Measurements from ENCODE around the gene GCNT2.
"Not testable (repeated sequence)": the region's sequence is repeated elsewhere in the genome, so short reads cannot be mapped to it uniquely, and the experiment has no call there.

Gene GCNT2

DNA sequence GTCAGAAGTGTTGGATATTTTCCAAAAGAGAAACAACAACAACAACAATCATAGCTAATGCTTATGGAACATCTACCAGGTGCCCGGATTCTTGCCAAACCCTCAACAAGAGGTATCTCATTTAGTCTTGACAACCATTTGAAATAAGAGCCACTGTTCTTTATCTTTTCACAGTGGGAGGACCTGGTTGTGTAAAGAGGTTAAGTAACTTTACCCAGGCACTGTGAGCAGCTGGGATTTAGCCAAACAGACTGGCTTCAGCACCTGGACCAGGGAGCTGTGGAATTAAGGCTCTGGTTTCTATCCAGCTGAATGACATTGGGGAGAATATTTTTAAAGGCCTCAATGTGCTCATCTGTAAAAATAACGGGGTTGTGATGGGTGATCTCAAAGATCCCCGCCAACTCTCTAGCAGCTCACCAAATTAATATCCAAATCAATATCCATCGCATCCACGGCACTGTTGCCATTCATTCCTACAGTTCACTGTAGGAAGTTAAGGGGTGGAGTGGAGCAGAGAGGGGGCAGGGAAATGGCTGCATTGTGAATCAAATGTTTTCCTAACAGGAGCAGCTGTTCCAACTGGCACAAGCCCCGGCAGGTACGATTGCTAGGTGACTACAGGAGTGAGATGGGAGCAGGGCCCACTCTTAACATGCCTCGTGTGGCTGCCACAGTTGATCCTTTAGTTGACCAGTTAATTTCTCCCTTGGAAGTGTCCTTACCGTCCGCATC, 61.8 kb downstream of the GCNT2 start:
- peak; percentile 61 for DNase-seq

DNA sequence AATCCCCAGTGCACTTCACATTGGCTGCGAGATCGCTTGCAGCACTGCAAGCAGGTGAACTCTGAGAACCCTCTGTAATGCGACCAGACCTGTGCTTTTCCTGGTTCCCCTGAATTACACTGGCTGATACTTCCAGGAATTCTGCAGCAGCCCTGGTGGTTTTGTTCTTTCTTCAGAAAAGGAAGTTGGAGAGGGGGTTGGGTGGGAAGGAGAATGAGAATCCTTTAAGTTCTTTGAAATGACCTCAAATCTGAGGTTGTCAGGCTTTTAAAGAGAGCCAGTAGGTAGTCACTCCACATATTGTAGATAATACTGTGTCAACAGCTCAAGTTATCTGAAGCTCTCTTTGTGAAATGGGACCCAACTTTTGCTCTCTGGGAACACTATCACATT, 62.4 kb downstream of the GCNT2 start:
- no peak for DNase-seq

DNA sequence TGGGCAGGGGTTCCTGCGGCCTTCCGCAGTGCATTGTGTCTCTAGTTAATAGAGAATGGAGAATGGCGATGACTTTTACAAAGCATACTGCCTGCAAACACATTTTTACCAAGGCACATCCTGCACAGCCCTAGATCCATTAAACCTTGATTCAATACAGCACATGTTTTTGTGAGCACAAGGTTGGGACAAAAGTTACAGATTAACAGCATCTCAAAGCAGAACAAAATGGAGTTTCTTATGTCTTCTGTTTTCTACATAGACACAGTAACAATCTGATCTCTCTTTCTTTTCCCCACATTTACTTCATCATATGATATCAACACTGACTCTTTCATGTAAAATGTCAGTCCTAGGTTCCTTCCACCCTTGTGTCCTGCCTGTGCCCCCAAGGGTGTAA, 63.5 kb downstream of the GCNT2 start:
- DNase-seq, result no peak

DNA sequence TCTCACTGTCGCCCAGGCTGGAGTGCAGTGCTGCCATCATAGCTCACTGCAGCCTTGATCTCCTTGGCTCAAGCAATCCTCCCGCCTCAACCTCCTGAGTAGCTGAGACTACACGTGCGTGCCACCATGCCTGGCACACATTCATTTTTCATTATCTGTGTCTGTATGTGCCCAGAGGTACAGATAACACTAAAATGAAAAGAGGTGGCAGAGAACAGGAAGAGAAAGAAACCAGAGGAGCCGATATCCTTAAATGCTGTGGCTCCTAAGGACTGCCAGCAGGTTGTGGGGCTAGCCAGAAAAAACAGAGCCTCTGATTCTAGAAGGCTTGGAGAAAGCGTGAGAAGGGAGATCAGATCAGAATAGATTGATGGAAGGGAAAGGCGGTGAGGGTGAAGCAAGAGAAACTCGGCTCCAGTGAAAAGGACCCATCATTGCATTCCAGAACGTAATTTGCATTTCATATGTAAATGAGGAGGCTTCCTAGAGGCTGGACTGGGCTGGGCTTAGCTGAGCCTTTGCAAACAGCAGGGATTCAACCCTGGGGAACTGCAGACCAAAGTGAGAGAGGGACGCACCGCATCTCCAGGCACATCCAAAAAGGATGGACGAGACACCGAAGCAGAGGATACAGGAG, 64.2 kb downstream of the GCNT2 start:
- DNase-seq, result no peak

DNA sequence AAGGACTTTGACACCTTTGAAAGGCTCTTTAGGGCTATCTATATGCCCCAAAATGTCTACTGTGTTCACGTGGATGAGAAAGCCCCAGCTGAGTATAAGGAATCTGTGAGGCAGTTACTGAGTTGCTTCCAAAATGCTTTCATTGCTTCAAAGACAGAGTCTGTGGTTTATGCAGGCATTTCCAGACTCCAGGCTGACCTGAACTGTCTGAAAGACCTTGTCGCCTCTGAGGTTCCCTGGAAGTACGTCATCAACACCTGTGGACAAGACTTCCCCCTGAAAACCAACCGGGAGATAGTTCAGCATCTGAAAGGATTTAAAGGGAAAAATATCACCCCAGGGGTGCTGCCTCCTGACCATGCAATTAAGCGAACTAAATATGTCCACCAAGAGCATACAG, 65.2 kb downstream of the GCNT2 start:
- no peak for DNase-seq

DNA sequence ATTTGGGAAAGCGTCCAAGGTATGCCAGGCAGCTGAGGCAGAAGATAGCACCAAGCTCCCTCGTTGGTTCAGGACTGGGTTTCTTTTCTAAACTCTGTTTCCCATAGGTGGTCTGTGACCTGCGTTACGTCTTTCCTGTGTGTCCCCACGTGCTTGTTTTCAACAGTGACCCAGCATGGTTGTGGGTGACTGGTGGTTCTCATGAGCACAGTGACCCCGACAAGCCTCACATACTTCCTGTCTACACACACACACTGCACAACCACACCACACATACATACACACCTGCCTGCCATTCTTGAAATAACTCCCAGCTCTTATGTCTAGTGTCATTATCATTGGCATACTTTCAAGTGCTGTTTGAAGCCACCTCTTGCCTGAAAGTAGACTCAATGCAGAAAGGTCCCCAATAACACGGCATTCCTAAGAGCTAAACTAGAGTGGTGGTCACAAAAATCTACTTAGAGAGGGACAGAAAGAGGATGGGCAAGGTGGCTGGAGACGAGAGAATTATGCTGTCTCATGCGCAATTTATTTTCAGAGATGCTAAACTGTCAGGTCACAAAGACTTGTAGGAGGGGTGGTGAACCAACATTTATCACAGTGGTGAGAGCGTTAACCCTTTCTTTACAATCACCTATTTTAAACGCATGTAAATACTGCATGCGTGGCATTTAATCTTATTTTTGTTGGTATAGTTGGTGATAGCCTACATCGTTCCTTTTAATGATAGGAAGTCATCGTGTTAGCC, 66.7 kb downstream of the GCNT2 start:
- no peak for DNase-seq

DNA sequence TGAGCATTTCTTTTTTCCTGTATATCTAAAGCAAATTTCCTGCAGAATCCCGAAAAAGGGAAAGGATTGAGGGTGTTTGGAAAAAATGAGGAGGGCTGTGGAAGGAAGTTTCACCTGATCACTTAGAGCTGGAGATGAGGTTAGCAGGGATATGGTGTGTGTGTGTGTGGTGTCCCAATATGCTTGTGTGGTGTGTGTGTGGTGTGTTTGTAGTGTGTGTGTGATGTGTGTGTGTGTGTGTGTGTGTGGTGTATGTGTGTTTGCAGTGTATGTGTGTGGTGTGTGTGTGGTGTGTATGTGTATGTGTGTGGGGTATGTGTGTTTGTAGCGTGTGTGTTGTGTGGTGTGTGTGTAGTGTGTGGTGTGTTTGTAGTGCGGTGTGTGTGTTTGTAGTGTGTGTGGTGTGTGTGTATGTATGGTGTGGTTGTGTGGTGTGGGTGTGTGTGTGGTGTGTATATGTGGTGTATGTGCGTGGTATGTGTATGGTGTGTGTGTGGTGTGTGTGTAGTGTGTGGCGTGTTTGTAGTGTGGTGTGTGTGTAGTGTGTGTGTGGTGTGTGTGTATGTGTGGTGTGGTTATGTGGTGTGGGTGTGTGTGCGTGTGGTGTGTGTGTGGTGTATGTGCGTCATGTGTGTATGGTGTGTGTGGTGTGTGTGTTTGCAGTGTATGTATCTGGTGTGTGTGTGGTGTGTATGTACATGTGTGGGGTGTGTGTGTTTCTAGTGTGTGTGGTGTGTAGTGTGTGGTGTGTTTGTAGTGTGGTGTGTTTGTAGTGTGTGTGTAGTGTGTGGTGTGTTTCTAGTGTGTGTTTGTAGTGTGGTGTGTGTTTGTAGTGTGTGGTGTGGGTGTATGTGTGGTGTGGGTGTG, 67.6 kb downstream of the GCNT2 start:
- no peak for DNase-seq

DNA sequence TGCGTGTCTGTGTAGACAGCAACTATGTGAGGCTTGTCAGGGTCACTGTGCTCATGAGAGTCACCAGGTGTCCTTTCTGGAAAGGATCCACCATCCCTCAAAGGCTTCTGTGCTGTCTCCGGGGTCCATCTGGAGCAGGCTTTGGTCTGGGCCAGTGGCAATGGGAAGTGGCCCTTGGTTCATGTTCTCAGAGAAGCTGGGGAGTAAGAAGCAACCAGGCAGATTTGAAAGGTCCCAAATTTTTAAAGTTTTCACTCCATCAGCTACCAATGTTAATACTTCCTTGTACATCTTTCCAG, 68.2 kb downstream of the GCNT2 start:
- DNase-seq, result no peak

DNA sequence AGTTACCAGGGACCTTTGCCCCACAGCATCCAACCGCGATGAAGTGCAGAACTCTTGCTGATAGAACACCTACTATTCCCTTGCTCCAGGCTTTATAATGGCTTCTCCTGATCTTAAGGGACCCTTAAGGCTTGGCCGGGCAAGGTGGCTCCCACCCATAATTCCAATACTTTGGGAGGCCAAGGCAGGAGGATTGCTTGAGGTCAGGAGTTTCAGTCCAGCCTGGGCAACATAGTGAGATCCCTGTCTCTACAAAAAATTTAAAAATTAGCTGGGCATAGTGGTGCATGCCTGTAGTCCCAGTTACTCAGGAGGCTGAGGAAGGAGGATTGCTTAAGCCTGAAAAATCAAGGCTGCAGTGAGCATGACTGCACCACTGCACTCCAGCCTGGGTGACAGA, 68.8 kb downstream of the GCNT2 start:
- no peak for DNase-seq

DNA sequence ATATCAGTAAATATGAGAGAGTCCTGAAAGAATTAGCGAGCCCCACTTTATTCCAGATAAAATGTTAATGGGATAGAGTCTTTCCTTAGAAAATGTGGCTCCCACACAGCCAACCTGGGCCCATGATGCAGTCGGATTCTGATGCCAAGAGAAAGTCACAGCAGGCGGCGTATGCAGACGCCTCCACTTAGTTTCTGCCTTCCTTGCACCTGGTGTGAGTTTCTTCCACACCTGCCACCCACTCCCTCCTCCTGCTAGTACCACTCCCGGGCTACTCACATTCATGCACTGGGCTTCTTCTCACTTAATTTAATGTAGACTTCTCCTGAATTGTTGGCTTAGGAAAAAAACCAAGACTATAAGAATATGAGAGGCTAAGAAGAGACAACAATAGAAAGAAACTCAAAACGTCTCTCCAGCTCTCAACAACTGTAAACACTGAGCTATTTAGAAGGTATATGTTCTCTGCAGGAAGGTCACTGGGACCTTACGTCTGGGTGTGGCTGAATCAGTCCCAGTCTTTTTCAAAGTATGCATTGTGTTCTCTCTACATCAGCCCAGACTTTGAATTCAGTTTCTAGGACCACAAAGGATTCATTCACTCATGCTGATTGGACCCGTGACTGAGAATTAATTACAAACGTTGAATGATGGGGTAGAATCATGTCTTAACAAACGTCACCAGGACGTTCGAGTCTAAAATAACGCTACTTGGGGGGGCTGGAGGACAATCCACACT, 70.4 kb downstream of the GCNT2 start:
- no peak for DNase-seq

DNA sequence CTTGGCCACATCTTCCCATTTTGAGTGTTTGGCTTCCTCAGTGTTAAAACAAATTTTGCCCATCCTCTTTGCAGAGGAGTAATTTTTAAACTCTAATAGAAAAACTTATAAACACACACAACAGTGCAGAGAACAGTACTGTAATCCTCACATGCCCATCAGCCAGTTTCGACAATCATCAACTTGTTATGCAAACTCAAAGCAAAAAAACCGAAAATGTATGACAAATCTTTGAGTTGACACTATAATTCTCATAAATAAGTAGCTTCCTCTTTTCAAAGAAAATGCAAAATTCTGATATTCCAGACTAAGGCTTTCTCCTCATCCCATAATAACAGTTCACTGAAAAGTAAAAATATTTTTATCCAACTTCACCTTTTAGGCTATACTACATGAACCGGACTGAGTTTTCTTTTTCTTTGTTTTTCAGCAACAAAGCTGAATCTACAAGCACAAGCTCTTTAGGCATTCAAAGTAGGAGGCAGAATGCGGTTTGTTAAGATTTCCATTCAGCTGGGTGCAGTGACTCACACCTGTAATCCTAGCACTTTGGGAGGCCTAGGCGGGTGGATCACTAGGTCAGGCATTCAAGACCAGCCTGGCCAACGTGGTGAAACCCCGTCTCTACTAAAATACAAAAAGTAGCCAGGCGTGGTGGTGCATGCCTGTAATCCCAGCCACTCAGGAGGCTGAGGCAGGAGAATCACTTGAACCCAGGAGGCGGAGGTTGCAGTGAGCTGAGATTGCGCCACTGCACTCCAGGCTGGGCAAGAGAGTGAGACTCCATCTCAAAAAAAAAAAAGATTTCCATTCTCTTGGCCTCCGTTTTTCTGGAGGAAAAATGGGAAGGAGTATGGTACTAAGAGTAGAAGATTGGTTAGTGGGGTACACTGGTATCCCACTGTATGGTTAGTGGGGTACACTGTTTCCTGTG, 74.8 kb downstream of the GCNT2 start:
- DNase-seq, result no peak

DNA sequence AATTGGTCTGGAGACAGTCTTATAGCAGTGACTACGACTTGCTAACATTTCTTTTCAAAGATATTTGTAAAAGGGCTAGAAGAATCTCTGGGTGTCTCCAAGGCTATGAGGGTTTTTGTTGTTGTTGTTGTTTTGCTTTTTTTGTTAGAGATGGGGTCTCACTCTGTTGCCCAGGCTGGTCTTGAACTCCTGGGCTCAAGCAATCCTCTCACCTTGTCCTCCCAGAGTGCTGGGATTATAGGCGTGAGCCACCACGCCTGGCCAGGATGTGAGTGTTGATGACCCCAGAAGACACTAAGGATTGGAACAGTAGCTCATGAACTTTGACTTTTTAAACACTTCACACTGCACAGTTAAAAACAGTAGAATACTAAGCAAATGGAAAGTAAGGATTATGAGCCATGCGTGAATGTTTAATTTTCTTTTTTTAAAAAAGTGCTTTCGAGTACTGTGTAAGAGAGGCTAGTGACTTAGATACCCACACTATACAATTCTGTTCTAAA, 76.4 kb downstream of the GCNT2 start:
- DNase-seq, result no peak

DNA sequence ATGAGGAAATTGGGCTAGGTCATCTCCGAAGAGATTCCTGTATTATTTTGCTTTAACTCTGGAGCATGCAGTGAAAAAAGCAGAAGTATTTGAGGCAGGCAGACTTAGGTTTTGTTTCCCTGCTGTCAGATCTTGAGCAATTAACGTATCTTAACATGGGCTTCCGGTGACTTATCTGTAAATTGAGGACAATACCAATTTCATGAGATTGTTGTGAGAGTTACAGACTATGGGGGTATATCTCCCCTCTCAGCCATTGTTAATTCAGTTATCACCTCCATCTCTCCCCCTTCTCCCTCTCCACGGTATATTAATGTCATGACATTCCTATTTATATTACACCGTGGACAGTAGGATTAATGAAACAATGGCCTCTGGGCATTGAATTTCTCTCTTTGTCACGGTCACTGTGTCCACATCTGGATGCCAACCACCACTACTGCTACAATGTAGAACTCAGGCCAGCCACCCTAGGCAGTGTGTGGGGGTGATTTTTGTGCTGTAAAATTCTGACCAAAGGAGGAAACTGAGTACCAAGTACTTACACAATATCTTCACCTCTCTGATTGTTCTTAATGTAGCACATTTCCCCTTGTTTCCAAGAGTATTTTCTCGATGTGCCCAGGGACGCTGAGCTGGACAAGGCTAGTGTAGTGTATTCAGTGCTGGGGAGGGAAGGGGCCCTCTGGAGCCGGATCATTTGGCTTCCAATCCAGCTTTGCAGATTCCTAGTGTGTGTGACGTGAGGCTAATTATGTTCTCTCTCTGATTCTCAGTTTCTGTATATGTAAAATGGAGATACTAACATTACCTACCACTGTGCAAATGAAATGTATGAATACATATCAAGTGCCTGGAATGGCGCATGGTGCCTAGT, 77.2 kb downstream of the GCNT2 start:
- no peak for DNase-seq

DNA sequence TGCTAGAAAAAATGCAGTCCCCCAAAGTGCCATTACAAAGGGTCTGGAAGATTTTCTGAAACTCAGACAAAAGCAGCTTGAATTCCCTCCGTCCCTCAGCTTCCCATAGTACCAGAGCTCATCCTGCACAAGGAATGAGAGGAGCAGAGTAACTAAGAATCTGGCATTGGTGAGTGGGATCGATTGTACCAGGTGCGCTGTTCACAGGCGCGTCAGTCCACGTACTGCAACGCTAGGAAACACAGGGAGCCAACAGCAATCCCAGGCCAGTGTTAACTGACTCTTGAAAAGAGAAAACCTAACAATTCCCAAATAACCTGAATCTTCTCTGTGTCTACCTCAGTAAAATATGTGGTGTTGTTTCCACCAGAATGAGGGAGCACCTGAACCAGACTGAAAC, 77.9 kb downstream of the GCNT2 start:
- DNase-seq, result no peak

DNA sequence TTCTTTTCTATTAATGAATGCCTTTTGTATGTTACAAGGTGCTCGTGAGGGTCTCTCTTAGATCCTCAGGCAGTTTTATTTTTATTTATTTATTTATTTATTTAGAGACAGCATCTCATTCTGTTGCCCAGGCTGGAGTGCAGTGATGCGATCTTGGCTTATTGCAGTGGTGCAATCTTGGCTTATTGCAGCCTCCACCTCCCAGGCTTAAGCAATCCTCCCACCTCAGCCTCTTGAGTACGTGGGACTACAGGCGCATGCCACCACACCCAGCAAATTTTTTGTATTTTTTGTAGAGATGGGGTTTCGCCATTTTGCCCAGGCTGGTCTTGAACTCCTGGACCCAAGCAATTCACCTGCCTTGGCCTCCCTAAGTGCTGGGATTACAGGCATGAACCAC, 79.5 kb downstream of the GCNT2 start:
- not testable (repeated sequence) for DNase-seq

DNA sequence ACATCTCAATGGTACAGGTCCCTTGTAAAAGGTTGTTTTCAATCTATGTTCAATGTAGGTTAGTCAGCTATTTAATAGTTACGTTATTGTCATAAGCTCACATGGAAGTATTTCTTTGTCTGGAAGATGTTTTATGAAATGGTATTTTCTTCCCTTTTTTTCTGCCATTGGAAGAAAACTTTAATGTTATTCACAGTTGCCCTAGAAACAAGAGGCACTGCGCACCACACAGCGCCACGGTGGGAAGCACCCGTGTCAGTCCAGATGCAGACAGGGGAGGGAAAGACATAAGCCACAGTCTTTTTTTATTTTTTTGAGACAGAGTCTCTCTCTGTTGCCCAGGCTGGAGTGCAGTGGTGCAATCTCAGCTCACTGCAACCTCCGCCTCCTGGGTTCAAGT, 82.1 kb downstream of the GCNT2 start:
- DNase-seq, result no peak

DNA sequence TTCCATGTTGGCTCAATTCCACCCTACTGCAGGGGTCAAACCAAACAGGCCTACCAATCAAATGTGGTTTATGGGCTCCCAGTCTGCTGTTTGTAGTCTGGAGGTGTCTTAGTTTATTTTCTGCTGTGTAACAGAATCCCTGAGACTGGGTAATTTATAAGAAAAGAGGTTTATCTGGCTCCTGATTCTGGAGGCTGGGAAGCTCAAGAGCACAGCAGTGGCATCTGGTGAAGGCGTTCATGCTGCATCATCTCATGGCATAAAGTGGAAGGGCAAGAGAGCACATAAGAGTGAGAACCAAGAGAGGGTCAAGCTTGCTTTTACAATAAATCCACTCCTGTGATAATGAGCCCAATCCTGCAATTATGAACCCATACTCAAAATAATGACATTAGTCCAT, 87.9 kb downstream of the GCNT2 start:
- no peak for DNase-seq

DNA sequence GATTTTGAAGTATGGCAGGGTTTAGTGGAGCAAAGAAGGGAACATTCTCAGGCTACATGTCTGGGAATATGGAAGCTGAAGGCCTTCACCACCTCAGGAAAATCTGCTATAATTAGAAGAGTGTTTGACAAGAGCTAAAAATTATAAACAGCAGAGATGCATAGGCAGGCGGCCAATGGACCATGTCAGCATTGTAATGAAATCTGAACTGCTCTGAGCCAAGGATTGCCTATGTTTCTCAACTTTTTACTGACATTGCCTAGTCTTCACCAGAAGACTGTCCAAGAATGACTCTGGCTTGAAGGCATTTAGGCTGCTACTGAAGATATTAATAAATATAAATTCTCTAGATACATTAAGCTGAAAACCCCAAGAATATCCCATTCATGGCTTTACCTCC, 89.1 kb downstream of the GCNT2 start:
- no peak for DNase-seq

DNA sequence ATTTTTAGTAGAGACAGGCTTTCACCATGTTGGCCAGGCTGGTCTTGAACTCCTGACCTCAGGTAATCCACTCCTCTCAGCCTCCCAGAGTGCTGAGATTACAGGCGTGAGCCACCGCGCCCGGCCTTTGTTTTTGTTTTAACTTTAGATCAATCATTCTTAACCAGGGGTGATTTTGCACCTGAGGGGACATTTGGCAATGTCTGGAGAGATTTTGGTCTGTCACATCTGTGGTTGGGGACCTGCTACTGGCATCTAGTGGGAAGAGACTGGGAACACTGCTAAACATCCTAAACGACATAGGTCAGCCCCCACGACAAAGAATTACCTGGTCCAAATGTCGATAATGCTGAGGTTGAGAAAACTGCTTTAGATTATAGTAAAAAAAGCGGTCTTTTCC, 91.0 kb downstream of the GCNT2 start:
- no peak for DNase-seq

DNA sequence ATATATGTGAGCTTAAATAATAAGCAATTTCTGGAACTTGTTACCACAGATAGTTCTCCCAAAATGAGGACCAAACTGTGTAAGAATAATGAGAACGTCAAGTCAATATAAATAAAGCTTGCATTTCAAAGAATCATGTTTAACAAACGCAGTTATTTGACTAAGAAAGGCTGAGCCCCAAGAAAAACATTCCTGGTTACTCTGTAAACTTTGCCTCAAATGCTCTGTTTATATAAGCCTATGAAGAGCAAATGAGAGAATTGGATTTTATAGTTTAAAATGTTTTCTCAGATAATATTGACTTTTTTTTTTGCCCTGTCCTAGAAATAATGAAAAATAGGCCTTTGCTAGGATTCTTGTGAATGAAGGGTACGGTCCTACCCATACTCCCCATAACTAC, 91.9 kb downstream of the GCNT2 start:
- peak; percentile 13 for DNase-seq
